ENCODE measurements around the gene KRTAP12-1. TPM values are rescaled to one million over a fixed set of nuclear protein-coding genes. Genes with fewer than 3 reads are reported as not detected.
A peak's percentile ranks its signal among the peaks of the same experiment; 100 is the strongest.

The KRTAP12-1 gene
- total and polyA plus RNA-seq, 4 donors, result not detected

DNA sequence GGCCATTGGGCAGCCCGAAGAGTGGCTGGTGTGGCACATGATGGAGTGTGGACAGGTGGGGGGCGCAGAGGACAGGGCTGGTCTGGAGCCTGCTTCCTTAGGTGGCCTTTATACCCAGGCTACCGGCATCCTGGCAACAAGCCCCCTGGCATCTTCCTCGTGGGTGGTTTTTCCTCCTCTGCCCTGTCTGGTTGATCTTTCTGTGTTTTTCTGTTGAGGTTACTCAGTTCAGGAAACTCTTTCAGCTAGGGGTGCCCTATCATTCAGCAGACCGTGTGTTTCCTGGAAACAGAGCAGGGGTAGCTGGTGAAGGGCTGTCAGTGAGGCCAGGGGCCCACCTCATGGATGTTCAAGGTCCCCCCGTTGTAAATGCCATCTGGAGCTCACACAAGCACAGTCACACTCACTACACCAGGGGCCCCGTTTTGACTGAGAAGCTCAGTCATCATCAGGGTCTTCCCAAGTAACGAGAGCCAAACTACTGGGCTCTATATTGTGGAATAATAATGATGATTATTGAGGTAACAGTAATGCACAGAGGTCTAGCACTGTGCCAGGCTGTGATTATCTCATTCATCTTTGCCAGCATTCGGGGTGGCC lies 27.3 kb downstream of the KRTAP12-1 start, which contains the start of gene KRTAP12-4:
Gene KRTAP12-4 (minus strand): TSS at position 84 of the 600 bp plus-strand sequence. CDS start 45 bp downstream, at position 39.
- no peak within 1 kb of the TSS for H3K4me3 ChIP-seq
- no peak within 1 kb of the TSS for H3K27ac ChIP-seq (ENCODE audit: low read depth in 1 of 2, low read length in 1 of 2)
- WGBS, 2 donors, result 66 to 73% methylated on average over 9 of the region's 9 CpGs
- H3K9me3 ChIP-seq (ENCODE audit: control insufficient read depth in 4 of 4, insufficient read depth in 3 of 4, low read length in 3 of 4), result peaks cover 0 to 12% (median 2%) of the 10 kb centered on the region in 4 donors
- H3K27me3 ChIP-seq (ENCODE audit: control insufficient read depth in 3 of 3, insufficient read depth in 3 of 3, low read length in 2 of 3), result no peaks in the 10 kb centered on the region
- no peak for TF ChIP-seq CTCF (IDR thresholded peaks at IDR 0.05; ENCODE audit: control extremely low read depth, extremely low read depth)
- peaks cover 0 to 1% (median 0%) of the 10 kb centered on the region in 5 donors for H3K4me1 ChIP-seq (ENCODE audit: control insufficient read depth in 5 of 5, insufficient read depth in 5 of 5, low read length in 5 of 5)
- ATAC-seq (ENCODE audit: insufficient read depth, low FRiP score) (no peak), DNase-seq (no peak)
- H3K9ac ChIP-seq (ENCODE audit: insufficient read depth in 1 of 2, low read length in 2 of 2), result no peak within 1 kb of the TSS
- H3K36me3 ChIP-seq (ENCODE audit: control insufficient read depth in 4 of 4, insufficient read depth in 4 of 4, low read length in 4 of 4), result no peaks in the 10 kb centered on the region

GRCh38 chr21:44653656-44654575 lies 28.0 kb downstream of the KRTAP12-1 start:
- 79 to 86% methylated on average over 17 of the region's 17 CpGs for WGBS, 2 donors
- Histone ChIP-seq H3K9me3 (ENCODE audit: control insufficient read depth in 4 of 4, insufficient read depth in 3 of 4, low read length in 3 of 4) (peaks cover 0 to 10% (median 2%) of the 10 kb centered on the region in 4 donors), H3K36me3 (ENCODE audit: control insufficient read depth in 4 of 4, insufficient read depth in 4 of 4, low read length in 4 of 4) (no peaks in the 10 kb centered on the region), H3K9ac (ENCODE audit: insufficient read depth in 1 of 2, low read length in 2 of 2) (no peak overlapping the region), H3K27ac (ENCODE audit: low read depth in 1 of 2, low read length in 1 of 2) (no peak overlapping the region), H3K4me1 (ENCODE audit: control insufficient read depth in 5 of 5, insufficient read depth in 5 of 5, low read length in 5 of 5) (peaks cover 0 to 1% (median 0%) of the 10 kb centered on the region in 5 donors), H3K4me3 (no peak overlapping the region), H3K27me3 (ENCODE audit: control insufficient read depth in 3 of 3, insufficient read depth in 3 of 3, low read length in 2 of 3) (no peaks in the 10 kb centered on the region)
- TF ChIP-seq CTCF (IDR thresholded peaks at IDR 0.05; ENCODE audit: control extremely low read depth, extremely low read depth), result no peak
- ATAC-seq (ENCODE audit: insufficient read depth, low FRiP score) (no peak), DNase-seq (no peak)

DNA sequence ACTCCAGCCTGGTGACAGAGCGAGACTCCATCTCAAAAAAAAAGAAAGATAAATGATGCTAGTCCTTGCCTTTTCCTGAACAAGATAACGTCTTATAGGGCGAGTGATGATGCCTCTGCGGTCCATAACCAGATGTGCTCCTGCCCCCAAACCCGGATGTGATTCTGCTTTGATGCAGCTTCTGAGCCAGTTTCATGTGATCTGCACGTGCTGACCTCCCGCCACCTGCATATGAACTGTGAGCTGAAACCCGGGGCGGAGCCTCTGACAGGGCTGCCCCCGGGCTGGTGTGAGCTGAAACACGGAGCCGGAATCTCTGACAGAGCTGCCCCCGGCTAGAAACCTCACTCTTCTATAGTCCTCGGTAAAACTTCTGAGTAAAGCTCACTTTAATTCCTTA lies 28.8 kb downstream of the KRTAP12-1 start:
- Histone ChIP-seq H3K4me3 (no peak overlapping the region), H3K9me3 (ENCODE audit: control insufficient read depth in 4 of 4, insufficient read depth in 3 of 4, low read length in 3 of 4) (peaks cover 0 to 10% (median 2%) of the 10 kb centered on the region in 4 donors), H3K4me1 (ENCODE audit: control insufficient read depth in 5 of 5, insufficient read depth in 5 of 5, low read length in 5 of 5) (peaks cover 0 to 1% (median 0%) of the 10 kb centered on the region in 5 donors), H3K27me3 (ENCODE audit: control insufficient read depth in 3 of 3, insufficient read depth in 3 of 3, low read length in 2 of 3) (no peaks in the 10 kb centered on the region), H3K27ac (ENCODE audit: low read depth in 1 of 2, low read length in 1 of 2) (no peak overlapping the region), H3K9ac (ENCODE audit: insufficient read depth in 1 of 2, low read length in 2 of 2) (no peak overlapping the region), H3K36me3 (ENCODE audit: control insufficient read depth in 4 of 4, insufficient read depth in 4 of 4, low read length in 4 of 4) (no peaks in the 10 kb centered on the region)
- 63 to 68% methylated on average over 14 of the region's 14 CpGs for WGBS, 2 donors
- peak in 2 of 3 donors; percentile 9 to 10 for DNase-seq
- ATAC-seq (ENCODE audit: insufficient read depth, low FRiP score), result no peak
- no peak for TF ChIP-seq CTCF (IDR thresholded peaks at IDR 0.05; ENCODE audit: control extremely low read depth, extremely low read depth)

All from lung (tissue), 12 donors.